Inflammatory macrophage treated with lipopolysaccharide for 4 hours (primary cell): ENCODE measurements around the gene ZDHHC12.

Experiments used
- DNase-seq: peaks from one replicate; pipeline ENCODE4 v3.0.0-alpha.2; 2020

Gene ZDHHC12

DNA sequence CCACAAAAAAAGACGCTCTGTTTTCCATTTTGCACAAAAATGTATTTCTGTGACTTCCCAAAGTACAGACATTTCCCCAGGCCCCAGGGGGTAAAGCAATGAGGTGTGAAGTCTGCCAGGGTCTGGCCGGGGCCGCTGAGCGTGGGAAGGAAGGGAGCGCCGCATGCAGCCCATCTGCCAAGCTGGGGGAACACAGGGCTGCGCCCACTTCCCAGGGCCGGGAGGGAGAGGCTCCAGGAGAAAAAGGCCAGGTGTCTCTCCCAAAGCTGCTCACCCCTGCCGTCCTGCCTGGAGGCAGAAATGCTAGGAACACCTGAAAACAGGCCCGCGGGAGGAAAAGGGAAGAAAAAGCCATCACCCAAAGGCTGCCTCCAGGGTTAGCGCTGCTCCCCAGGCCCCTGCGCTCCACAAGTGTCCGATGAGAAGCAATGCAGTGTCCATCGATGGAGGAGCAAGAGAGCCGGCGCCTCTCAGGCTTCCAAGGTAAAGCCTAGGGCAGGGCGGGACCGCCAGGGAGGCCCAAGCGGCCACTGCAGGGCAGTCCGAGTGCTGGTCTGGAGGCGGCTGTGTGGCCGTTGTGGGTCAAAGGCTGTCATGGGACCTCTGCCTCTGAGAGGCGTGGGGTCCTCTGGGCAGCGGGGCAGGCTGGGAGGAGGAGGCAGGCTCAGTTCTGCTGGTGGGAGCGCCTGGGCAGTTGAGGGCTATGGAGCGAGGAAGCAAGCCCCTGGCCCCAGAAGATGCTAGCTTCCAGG, 6.0 kb upstream of the ZDHHC12 start:
- no peak for DNase-seq

DNA sequence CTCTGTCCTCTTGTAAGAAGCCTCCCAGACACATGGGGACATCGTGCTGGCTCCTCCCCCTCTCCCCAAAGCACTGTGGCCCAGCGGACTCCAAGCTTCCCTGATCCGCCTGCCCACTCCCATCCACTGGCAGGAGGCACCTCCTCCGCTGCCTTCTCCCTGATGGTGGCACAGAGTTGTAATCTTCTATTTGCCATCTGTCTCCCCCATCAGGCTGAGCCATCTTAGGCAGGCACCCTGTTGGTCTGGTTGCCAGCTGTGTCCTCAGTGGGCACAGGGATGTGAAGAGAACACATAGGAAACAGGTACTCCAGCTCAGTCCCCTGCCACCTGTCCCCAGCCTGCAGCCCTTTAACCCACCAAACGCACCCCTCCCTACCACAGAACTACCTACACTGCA, 5.4 kb upstream of the ZDHHC12 start:
- DNase-seq, result no peak

DNA sequence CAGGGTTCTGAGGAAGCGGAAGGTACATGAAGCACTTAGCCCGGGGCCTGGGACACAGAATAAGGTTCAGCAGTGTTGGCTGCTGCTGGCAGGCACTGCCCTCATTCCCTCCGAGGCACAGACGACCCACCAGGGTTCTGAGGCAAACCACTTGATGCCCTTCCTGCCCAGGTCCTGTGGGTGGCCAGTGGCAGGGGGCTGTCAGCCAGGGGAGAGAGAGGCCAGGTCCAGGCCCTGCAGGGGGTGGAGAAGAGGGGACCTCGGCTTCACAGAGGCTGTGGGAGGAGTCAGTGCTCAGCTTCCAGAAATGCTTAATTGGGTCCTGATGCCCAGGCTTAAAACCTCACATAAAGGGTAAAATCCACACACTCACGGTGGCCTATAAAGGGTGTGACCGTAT, 4.4 kb upstream of the ZDHHC12 start:
- DNase-seq, result no peak

DNA sequence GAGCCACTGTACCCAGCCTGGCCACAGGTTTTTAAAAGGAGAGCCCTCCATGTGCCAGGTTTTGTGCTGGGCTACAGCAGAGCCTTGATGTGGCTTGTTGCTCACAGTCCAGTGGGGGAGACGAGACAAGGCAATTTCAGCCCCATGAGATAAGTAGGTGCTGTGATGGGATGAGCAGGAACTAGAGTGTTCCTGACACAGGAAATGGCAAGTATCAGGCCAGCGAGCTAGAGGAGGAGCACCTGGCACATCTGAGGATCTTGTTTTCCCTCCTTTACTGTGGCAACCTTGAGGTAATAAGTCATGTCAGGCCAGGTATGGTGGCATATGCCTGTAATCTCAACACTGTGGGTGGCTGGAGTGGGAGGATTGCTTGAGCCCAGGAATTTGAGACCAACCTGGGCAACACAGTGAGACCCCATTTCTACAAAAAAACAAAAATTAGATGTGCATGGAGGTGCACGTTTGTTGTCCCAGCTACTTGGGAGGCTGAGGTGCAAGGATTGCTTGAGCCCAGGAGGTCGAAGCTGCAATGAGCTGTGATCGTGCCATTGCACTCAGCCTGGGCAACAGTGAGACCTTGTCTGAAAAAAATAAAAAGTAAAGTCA, 3.8 kb upstream of the ZDHHC12 start:
- DNase-seq, result no peak

DNA sequence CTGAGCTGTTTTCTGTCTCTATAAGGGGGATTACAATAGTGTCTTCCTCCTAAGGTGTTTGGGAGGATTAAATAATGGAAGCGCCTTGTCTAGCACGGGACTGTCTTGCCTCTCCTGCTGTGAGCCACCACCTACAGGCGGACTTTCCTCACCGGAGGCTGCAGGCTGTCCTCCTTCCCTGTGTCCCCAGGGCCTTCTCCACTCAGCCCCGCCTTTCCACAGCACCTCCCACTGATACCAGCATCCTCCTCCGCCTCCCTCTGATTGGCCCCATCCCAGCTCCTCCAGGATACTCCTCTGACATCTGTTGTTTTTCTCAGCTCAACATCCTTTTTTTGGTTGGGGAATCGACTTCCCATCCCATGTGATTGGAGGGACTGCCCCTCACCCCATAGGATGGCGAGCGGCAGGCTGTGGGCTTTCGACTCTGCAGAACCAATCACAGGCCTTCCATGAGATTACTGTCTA, 851 bp upstream of the ZDHHC12 start:
- DNase-seq, result peak; percentile 46

DNA sequence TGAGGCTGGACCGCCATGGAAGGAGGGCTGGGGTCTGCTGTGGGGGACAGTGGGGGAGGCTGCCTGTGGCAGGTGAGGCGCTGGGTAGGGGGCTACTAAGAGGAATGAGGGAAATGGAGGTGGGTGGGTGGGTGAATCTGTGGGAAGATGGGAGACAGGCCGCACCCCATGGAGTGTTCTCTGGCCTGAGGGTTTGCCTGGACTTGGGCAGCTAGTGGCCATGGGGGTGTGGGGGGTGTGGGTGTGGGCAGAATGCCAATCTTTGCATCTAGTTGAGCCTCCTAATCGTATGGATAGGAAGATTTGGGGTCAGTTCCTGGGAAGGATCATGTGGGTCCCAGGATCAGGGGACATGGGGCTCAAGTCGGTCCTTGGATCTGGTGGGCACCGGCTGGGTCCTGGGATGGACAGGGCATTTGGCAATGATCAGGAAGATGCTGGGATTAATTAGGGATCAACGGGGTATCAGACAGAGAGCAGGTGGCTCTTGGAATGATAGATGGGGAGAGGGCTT, 518 bp downstream of the ZDHHC12 start:
- no peak for DNase-seq

DNA sequence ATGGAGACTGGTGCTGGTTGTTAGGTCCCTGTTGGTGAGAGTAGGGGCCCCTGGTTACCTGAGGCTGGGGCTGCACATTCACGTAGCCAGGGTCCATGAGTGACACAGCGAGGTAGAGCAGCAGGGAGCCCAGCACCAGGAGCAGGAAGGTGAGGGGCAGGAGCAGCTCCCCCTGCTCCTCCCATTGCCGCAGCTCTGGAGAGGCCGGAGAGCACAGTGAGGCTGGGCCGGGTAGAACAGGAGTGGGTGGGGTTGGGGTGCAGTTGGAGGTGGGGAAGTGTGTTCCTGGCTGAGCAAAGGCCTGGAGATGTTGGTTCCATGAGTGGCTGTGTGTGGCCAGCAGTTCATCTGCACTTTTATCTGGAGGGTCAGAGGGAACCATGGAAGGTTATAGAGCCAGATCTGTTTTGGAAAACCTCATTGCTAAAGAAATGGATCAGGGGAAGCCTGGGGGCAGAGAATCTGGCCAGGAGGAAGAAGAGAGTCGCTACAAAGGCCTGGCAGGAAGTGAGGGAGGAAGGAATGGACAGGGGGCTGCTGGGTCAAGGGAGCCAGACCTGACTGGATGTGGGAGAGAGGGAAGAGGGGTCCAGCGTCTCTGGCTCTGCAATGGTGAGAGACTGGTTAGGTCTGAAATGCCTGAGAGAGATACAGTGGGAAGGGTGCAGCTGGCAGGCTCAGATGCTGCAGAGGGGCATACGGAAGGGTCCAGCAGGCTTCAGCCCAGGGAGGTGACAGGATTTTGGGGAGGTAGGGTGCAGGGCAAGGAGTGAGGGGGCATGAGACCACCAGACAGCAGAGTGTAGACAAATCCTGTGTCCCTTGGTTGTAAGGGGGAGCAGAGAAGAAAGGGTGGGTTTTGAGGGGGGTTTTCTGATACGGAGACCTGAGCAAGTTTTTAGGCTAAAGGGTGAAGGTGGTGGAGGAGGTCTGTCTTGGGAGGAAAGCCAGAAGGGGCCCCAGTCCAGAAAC, 1.3 kb downstream of the ZDHHC12 start:
- DNase-seq, result no peak

DNA sequence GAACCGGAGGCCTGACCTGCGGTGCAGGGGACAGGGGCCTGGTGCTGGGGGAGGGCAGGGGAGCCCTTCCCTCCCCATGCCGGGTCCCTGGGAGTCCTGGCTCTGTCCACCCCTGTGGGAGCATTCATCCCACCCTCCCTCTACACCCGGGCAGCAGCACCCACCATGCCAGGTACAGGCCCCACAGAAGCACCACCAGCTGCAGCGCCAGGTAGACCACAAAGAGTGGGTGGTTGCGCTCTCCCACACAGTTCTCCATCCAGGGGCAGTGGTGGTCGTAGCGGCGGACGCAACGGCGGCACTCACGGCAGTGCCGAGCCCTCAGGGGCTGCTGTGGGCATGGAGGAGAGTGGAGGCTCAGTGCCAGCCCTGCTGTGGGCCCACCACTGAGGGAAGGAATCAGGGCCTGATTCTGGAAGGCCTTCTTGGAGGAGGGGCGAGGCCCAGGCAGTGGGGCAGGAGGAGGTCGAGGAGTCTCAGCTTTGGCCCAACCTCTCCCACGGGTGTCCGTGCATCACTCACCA, 2.4 kb downstream of the ZDHHC12 start:
- no peak for DNase-seq

DNA sequence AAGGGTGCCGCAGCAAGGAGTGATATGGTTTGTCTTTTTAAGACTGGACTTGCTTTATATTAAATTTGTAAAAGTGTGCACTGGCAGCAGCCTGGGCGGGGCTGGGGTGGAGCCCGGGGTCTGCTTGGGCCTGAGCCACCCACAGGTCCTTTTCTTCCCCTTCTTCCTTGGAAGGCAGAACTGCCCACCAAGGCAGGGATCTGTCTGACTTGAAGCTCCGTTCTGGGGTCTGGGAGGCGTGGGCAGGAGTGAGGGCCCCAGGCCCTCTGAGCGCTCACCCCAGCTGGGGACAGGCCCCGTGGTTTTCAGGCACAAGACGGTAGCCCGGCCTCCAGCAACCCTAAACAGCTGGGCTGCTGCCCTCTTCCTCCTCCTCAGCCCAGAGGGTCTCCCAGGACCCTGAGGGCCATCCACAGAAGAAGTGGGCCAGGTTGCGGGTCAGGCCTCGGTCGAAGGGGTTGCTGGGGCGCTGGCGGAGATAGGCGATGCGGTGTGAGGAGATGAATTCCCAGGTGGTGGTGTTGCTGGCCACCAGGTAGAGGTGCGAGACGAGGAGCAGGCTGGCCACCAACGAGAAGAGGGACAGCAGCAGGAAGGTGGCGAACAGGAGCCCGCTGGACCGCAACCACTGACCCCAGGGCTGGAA, 3.0 kb downstream of the ZDHHC12 start:
- DNase-seq, result no peak

DNA sequence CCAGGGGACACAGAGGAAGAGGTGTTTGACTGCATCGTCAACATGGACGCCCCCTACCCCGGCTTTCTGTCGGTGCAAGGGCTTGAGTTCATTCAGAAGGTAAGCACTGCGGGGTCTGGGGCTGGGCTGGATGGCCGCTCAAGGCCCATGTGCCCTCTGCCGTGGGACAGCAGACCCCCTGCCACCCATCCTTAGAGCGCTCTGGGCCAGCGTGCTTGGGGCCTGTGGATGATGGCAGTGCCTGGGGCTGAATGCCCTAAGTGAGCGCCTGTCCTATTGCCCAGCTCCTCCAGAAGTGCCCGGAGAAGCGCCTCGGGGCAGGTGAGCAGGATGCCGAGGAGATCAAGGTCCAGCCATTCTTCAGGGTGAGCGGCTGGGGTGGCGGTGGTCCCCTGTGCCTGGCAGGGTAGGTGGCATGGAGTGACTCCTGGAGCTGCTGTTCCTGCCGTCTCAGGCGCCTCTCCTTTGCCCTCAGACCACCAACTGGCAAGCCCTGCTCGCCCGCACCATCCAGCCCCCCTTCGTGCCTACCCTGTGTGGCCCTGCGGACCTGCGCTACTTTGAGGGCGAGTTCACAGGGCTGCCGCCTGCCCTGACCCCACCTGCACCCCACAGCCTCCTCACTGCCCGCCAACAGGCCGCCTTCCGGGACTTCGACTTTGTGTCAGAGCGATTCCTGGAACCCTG, 3.9 kb downstream of the ZDHHC12 start:
- DNase-seq, result no peak

DNA sequence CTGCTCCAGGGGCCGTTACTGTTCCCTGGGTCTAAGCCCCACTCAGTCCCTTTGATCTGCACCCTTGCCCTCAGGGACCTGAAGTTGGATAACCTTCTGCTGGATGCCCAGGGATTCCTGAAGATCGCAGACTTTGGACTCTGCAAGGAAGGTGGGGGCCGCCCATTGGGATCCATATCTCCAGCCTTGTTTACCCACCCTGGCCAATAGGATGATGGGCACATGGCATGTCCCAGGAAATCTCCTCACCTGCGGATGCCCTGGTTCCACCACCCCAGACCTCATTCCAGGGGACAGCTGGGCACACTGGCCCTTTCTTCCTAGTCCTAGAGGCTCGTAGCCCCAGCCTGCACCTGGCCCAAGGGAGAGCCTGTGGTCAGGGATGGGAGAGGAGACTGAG, 5.5 kb downstream of the ZDHHC12 start:
- no peak for DNase-seq

DNA sequence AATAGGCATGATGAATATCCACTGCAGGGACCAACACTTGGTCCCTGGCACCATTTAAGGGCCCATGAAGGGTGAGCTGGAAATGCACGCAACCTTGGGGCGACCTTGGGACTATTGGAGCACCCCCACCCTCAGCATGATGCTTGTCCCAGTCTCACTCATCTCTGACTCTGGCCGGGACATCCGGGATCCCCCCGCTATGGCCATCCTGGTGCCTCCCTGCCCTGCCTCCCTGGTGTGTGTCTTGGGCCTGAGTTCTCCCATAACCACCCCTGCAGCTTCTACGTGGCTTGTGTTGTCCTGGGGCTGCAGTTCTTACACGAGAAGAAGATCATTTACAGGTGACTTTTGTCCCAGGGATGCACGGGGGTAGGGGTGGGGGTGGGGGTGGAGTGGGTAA, 5.9 kb downstream of the ZDHHC12 start:
- no peak for DNase-seq

DNA sequence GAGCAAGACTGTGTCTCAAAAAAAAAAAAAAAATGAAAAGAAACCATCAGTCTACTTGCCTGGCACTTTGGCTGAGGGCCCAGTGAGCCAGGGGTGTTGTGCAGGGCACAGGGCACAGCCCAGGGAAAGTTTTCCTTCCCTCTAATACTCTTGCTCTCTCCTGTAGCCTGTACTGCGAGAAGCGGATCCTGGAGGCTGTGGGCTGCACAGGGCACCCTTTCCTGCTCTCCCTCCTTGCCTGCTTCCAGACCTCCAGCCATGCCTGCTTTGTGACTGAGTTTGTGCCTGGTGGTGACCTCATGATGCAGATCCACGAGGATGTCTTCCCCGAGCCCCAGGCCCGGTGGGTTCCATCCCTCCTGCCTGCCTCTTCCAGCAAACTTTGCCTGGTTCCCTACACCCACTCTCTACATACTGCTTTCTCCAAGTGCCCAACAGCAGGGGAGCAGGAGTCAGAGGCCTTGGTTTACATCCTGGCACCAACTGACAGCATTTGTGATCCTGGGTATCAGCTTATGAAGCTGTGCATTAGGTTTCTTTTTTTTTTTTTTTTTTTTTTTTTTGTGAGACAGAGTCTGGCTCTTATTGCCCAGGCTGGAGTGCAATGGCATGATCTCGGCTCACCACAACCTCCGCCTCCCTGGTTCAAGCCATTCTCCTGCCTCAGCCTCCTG, 7.2 kb downstream of the ZDHHC12 start:
- DNase-seq, result no peak

DNA sequence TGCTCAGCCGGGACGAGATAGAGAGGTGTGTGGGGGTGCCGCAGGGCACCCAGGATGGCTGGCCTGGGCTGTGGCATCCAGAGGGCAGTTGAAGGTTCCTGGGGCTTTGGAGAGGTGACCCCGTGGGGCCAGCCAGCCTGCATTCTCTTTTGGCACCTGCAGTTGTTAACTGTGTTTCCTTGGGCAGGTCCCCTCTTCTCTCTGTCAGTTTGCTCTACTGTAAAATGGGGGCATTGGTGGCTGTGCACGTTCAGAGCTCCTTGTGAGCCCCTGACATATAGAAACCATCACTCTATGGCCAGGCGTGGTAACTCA, 8.5 kb downstream of the ZDHHC12 start:
- no peak for DNase-seq

DNA sequence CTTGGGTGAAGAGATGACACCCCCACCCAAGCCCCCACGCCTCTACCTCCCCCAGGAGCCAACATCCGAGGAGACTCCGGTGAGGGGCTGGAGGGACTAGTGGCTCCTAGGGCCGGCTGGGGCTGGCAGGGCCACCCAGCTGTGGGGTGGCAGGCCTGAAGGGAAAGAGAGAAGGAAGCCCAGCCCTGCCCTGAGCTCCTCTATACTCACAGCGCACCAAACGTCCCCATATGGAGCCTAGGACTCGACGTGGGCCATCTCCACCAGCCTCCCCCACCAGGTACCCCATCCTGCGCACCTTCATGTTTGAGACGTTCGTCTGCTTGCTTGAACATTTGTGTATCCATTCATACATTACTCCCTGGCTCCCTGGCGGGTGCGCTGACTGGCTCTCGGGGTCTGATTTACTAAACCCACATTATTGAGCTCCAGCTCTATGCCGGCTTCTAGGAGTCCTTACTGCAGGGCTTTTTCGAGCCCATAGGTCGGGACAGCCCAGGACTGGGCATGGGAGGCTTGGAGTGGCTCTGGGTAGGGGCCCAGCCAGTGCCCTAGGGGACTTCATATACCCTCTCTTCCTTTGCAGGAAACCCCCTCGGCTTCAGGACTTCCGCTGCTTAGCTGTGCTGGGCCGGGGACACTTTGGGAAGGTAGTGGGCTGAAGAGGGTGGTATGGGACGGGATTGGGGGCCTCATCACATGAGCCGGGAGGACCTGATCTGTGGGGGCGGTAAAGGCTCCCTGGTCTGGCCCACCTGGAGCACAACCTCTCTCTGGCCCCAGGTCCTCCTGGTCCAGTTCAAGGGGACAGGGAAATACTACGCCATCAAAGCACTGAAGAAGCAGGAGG, 9.1 kb downstream of the ZDHHC12 start:
- no peak for DNase-seq

DNA sequence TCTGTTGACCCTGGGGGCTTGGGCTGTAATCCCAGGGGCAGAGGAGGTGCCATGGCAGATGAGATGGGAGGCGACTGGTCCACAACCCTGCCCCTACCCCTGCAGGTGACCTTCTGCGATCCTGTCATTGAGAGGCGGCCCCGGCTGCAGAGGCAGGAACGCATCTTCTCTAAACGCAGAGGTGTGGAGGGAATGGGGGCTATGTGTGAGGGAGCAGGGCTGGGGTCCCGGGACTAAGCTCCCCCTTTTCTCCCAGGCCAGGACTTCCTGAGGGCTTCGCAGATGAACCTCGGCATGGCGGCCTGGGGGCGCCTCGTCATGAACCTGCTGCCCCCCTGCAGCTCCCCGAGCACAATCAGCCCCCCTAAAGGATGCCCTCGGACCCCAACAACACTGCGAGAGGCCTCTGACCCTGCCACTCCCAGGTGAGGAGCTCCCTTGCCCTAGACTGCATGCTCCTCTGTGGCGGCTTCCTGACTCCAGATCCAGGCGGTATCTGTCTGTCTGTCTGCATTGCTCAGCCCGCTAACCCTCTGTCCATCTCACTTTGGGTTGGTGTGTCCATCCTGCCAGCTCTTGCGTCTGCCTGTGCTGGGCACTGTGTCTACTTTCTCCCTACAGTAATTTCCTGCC, 9.9 kb downstream of the ZDHHC12 start:
- DNase-seq, result no peak

DNA sequence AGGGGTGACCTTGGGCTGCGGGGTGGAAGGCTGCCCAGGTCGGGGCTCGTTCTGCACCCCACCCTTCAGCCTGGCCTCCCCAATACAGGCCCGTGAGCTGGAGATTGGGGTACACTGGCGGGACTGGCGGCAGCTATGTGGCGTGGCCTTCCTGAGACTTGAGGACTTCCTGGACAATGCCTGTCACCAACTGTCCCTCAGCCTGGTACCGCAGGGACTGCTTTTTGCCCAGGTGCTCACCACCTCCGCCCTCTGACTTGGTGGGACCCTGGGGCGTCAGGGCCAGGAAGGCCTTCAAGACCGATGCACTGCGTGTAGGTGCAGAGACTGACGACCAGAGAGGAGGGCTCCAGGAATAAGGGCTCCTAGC, 10.5 kb downstream of the ZDHHC12 start:
- DNase-seq, result no peak

DNA sequence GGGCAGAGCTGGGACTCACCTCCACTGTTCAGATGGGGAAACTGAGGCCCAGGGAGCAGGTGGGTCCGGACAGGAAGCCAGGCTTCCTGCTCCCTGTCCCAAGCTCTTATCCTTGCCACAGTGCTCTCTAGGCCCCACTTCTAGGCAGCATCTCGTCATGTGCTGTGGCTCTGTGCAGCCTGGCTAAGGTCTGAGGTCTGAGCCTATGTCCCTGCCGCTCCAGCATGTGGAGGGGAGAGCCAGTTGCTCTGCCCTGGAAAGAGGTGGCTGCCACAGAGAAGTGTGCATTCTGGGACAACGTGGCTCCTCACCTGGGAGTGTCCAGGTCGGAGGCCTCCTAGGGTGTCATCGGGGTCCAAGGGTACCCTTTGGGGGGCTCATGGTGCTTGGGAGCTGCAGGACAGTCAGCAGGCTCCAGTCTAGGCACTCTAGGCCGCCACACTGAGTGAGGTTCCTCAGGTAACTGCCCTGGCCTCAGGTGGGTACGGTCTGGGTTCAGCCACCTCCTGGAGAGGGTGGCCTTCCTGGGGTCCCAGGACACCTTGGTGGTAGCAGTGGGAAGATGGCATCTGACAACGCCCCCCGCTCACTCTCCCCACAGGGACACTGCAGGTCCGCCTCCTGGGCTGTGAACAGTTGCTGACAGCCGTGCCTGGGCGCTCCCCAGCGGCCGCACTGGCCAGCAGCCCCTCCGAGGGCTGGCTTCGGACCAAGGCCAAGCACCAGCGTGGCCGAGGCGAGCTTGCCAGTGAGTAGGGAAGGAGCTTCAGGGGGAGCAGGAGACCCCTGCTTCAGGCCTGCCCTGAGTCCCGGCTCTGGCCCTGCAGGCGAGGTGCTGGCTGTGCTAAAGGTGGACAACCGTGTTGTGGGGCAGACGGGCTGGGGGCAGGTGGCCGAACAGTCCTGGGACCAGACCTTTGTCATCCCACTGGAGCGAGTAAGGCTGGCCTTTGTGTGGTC, 11.2 kb downstream of the ZDHHC12 start:
- DNase-seq, result no peak

DNA sequence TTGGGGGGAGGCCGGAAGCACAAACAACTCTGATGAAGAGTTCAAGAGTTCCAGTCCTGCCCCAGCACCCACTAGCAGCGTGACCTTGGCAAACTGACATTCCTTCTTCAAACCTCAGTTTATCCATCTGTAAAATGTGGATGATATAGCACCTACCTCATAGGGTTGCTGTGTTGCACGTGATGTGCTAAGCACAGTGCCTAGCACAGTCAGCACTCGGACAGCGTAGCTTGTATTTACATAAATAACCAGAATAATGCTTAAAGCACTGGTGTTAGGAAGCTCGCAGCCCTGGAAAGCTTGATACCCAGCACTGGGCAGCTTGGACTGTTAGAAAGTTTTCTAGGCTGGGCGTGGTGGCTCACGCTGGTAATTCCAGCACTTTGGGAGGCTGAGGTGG, 16.5 kb downstream of the ZDHHC12 start:
- no peak for DNase-seq
